HepG2 (cell line): ENCODE measurements around the gene ABCC10. TPM values are rescaled to one million over a fixed set of nuclear protein-coding genes. Genes with fewer than 3 reads are reported as not detected.

Source experiments
- FLYWCH1 ChIP-seq: sonication (generic); formaldehyde crosslinking; IDR thresholded peaks from 2 replicates; pipeline ENCODE4 v1.8.1; 2023; ENCODE audit warnings: mild to moderate bottlenecking, missing genetic modification reagents
- FOSL1 ChIP-seq: sonication (generic); formaldehyde crosslinking; IDR thresholded peaks from 2 replicates; pipeline ENCODE4 v1.9.0; 2021; ENCODE audit warnings: missing genetic modification reagents, borderline replicate concordance
- FOXO1 ChIP-seq: sonication (generic); formaldehyde crosslinking; IDR thresholded peaks from 2 replicates; pipeline ENCODE4 v1.4.0; 2020; ENCODE audit warnings: missing genetic modification reagents
- GFI1 ChIP-seq: sonication (generic); formaldehyde crosslinking; IDR thresholded peaks from 2 replicates; pipeline ENCODE4 v1.5.0; 2020; ENCODE audit warnings: missing genetic modification reagents, mild to moderate bottlenecking, borderline replicate concordance
- HOXD1 ChIP-seq: sonication (generic); formaldehyde crosslinking; IDR thresholded peaks from 2 replicates; pipeline ENCODE4 v1.5.0; 2020; ENCODE audit warnings: missing genetic modification reagents
- RELA ChIP-seq: sonication (generic); formaldehyde crosslinking; IDR thresholded peaks from 2 replicates; pipeline ENCODE4 v1.4.0; 2020; ENCODE audit warnings: missing genetic modification reagents
- TOE1 ChIP-seq: sonication (generic); formaldehyde crosslinking; IDR thresholded peaks from 2 replicates; pipeline ENCODE4 v1.4.0; 2020; ENCODE audit warnings: mild to moderate bottlenecking, missing genetic modification reagents
- ZNF121 ChIP-seq: sonication (generic); formaldehyde crosslinking; IDR thresholded peaks from 2 replicates; pipeline ENCODE4 v1.5.0; 2020; ENCODE audit warnings: mild to moderate bottlenecking, missing genetic modification reagents
- ZNF160 ChIP-seq: sonication (generic); formaldehyde crosslinking; IDR thresholded peaks from 2 replicates; pipeline ENCODE4 v1.8.0; 2022; ENCODE audit warnings: mild to moderate bottlenecking, inconsistent platforms, missing genetic modification reagents
- ZNF33A ChIP-seq: sonication (generic); formaldehyde crosslinking; IDR thresholded peaks from 2 replicates; pipeline ENCODE4 v1.5.1; 2020; ENCODE audit warnings: missing genetic modification reagents, mild to moderate bottlenecking, moderate library complexity, borderline replicate concordance
- ZNF614 ChIP-seq: IDR thresholded peaks from 2 replicates; pipeline ENCODE4 v1.6.1; 2018; ENCODE audit warnings: missing biosample characterization, missing genetic modification reagents, inconsistent platforms, borderline replicate concordance
- ZNF703 ChIP-seq: sonication (generic); formaldehyde crosslinking; IDR thresholded peaks from 2 replicates; pipeline ENCODE4 v1.5.1; 2020; ENCODE audit warnings: missing genetic modification reagents, mild to moderate bottlenecking, moderate library complexity, borderline replicate concordance
- ZSCAN25 ChIP-seq: sonication (generic); formaldehyde crosslinking; IDR thresholded peaks from 2 replicates; pipeline ENCODE4 v1.8.0; 2022; ENCODE audit warnings: mild to moderate bottlenecking, missing genetic modification reagents
- polyA plus RNA-seq, 8 experiments: library from polyadenylated mRNA; depleted of rRNA in 3 of 8; stranded (reverse) in 7 of 8; unstranded in 1 of 8; fragments of >200 nt; fragmentation: Illumina TruSeq in 4 of 8; extraction: Trizol in 4 of 8; gene quantifications; 2 replicates each; pipeline versions ENCODE4 v1.2.1 to v1.2.3, GENCODE V29; 2011 to 2016; ENCODE audit warnings: low read depth in 4 of 8, missing spikeins in 1 of 8, mixed read lengths in 1 of 8; ENCODE audit not compliant: insufficient read depth in 1 of 8
- total RNA-seq, 5 experiments: library from RNA; depleted of rRNA; stranded (reverse); fragments of >200 nt; fragmentation: Illumina TruSeq; extraction: Trizol; gene quantifications; 2 replicates each; pipeline ENCODE4 v1.2.3, GENCODE V29; 2016; ENCODE audit warnings: low read depth in 1 of 5
- TF ChIP-seq, protein P1 (sequence below): sonication (generic); formaldehyde crosslinking; IDR thresholded peaks from 2 replicates; pipeline ENCODE4 v1.5.0; 2020; ENCODE audit warnings: missing genetic modification reagents
- TF ChIP-seq, protein P2 (sequence below): IDR thresholded peaks from 2 replicates; pipeline ENCODE4 v1.6.1; 2012; ENCODE audit warnings: low read length, improper control_type of control experiment
- TF ChIP-seq, protein P3 (sequence below): IDR thresholded peaks from 2 replicates; pipeline ENCODE4 v1.6.1; 2016; ENCODE audit warnings: low read depth, control low read depth
- TF ChIP-seq, protein P4 (sequence below): sonication (generic); formaldehyde crosslinking; IDR thresholded peaks from 2 replicates; pipeline ENCODE4 v1.8.0; 2022; ENCODE audit warnings: mild to moderate bottlenecking, missing genetic modification reagents
- TF ChIP-seq, protein P5 (sequence below): fragments of 450-650 bp; IDR thresholded peaks from 2 replicates; pipeline ENCODE4 v1.6.1; 2017; ENCODE audit warnings: mild to moderate bottlenecking

ABCC10 gene
- total and polyA plus RNA-seq, 2 of the 13 experiments (the other 11 are each of a cell fraction or from before 2014, with no cell fraction given), result 16.0 to 24.3 TPM

DNA sequence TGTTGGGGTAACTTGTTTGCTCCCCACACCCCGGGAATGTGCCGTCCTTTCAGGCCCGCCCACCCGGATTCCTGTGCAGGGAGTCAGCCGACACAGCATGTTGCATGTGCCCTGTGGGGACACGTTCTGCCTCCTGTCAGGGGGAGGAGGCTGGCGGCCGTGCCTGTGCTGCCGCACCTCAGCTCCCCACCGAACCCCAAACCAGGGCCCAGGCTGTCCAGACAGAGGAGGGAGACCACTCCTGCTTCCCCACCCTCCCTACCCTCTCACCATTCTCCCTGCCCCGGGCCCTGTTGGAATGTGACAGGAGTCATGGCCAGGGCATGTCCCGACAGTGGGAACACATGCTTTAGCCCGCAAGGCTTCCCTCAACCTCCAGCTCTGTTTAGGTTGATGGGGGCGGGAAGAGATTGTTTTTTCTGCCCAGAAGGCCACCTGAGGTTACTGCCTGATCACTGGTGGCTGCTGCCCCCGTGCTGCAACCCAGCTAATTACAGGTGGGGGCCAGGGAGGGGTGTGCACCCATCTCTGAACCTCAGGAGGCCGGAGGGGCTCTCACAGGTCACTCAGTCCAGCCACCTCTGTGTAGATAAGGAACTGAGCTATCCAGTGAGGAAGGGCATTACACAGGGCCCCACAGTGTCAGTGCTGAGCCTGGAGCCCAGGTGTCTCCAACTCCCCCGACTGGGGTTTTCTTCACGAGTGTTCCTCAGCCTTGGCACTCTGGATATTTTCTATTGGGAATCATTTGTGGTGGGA, 69.2 kb downstream of the ABCC10 start (continued):
- no peak for TF ChIP-seq ZNF160 (CRISPR knock-in tag)
- no peak for TF ChIP-seq FOSL1 (CRISPR knock-in tag)
- TF ChIP-seq, protein P1, sequence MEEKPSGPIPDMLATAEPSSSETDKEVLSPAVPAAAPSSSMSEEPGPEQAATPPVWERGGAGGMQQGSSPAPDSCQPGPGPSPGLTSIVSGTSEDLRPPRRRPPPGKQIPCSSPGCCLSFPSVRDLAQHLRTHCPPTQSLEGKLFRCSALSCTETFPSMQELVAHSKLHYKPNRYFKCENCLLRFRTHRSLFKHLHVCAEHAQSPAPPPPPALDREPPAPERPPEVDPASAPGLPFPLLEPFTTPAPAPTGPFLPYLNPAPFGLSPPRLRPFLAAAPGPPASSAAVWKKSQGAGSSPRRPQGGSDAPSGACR (CRISPR knock-in tag), result no peak
- 0 out of 2 replicates have a peak, but pooled peaks have one; percentile 11 for TF ChIP-seq ZNF614 (CRISPR knock-in tag)
- TF ChIP-seq TOE1, result no peak
- TF ChIP-seq, protein P2, sequence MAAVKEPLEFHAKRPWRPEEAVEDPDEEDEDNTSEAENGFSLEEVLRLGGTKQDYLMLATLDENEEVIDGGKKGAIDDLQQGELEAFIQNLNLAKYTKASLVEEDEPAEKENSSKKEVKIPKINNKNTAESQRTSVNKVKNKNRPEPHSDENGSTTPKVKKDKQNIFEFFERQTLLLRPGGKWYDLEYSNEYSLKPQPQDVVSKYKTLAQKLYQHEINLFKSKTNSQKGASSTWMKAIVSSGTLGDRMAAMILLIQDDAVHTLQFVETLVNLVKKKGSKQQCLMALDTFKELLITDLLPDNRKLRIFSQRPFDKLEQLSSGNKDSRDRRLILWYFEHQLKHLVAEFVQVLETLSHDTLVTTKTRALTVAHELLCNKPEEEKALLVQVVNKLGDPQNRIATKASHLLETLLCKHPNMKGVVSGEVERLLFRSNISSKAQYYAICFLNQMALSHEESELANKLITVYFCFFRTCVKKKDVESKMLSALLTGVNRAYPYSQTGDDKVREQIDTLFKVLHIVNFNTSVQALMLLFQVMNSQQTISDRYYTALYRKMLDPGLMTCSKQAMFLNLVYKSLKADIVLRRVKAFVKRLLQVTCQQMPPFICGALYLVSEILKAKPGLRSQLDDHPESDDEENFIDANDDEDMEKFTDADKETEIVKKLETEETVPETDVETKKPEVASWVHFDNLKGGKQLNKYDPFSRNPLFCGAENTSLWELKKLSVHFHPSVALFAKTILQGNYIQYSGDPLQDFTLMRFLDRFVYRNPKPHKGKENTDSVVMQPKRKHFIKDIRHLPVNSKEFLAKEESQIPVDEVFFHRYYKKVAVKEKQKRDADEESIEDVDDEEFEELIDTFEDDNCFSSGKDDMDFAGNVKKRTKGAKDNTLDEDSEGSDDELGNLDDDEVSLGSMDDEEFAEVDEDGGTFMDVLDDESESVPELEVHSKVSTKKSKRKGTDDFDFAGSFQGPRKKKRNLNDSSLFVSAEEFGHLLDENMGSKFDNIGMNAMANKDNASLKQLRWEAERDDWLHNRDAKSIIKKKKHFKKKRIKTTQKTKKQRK, result no peak
- 0 out of 2 replicates have a peak, but pooled peaks have one; percentile 21 for TF ChIP-seq HOXD1 (CRISPR knock-in tag)
- no peak for TF ChIP-seq ZNF121 (CRISPR knock-in tag)
- TF ChIP-seq ZNF33A (CRISPR knock-in tag), result no peak
- TF ChIP-seq, protein P3, sequence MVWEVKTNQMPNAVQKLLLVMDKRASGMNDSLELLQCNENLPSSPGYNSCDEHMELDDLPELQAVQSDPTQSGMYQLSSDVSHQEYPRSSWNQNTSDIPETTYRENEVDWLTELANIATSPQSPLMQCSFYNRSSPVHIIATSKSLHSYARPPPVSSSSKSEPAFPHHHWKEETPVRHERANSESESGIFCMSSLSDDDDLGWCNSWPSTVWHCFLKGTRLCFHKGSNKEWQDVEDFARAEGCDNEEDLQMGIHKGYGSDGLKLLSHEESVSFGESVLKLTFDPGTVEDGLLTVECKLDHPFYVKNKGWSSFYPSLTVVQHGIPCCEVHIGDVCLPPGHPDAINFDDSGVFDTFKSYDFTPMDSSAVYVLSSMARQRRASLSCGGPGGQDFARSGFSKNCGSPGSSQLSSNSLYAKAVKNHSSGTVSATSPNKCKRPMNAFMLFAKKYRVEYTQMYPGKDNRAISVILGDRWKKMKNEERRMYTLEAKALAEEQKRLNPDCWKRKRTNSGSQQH (CRISPR knock-in tag), result peak; percentile 66; the same call in 1 of the 2 replicates
- TF ChIP-seq FOXO1 (CRISPR knock-in tag), result peak; percentile 64
- TF ChIP-seq, protein P4, sequence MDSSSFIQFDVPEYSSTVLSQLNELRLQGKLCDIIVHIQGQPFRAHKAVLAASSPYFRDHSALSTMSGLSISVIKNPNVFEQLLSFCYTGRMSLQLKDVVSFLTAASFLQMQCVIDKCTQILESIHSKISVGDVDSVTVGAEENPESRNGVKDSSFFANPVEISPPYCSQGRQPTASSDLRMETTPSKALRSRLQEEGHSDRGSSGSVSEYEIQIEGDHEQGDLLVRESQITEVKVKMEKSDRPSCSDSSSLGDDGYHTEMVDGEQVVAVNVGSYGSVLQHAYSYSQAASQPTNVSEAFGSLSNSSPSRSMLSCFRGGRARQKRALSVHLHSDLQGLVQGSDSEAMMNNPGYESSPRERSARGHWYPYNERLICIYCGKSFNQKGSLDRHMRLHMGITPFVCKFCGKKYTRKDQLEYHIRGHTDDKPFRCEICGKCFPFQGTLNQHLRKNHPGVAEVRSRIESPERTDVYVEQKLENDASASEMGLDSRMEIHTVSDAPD (CRISPR knock-in tag), result no peak
- TF ChIP-seq ZSCAN25, result no peak
- no peak for TF ChIP-seq FLYWCH1 (CRISPR knock-in tag)
- TF ChIP-seq, protein P5, sequence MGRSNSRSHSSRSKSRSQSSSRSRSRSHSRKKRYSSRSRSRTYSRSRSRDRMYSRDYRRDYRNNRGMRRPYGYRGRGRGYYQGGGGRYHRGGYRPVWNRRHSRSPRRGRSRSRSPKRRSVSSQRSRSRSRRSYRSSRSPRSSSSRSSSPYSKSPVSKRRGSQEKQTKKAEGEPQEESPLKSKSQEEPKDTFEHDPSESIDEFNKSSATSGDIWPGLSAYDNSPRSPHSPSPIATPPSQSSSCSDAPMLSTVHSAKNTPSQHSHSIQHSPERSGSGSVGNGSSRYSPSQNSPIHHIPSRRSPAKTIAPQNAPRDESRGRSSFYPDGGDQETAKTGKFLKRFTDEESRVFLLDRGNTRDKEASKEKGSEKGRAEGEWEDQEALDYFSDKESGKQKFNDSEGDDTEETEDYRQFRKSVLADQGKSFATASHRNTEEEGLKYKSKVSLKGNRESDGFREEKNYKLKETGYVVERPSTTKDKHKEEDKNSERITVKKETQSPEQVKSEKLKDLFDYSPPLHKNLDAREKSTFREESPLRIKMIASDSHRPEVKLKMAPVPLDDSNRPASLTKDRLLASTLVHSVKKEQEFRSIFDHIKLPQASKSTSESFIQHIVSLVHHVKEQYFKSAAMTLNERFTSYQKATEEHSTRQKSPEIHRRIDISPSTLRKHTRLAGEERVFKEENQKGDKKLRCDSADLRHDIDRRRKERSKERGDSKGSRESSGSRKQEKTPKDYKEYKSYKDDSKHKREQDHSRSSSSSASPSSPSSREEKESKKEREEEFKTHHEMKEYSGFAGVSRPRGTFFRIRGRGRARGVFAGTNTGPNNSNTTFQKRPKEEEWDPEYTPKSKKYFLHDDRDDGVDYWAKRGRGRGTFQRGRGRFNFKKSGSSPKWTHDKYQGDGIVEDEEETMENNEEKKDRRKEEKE, result no peak
- no peak for TF ChIP-seq ZNF703 (CRISPR knock-in tag)
- no peak for TF ChIP-seq RELA (CRISPR knock-in tag)
- peak; percentile 38; the same call in 1 of the 2 replicates for TF ChIP-seq GFI1 (CRISPR knock-in tag)
